GM19193 (cell line): ENCODE measurements around the gene SOWAHA.

Source experiments
- POLR2A ChIP-seq: IDR thresholded peaks from 4 replicates; pipeline ENCODE4 v1.6.1; 2011; ENCODE audit not compliant: insufficient read depth, insufficient read length; ENCODE audit errors: extremely low read depth

The SOWAHA gene

GRCh38 chr5:132774406-132774805 lies 38.7 kb upstream of the SOWAHA start:
- no peak for TF ChIP-seq POLR2A

- TF ChIP-seq POLR2A, result no peak
These were observed 38.2 kb upstream of the SOWAHA start for GRCh38 chr5:132774896-132775295.

GRCh38 chr5:132775476-132775961 lies 37.6 kb upstream of the SOWAHA start:
- no peak for TF ChIP-seq POLR2A

GRCh38 chr5:132776131-132776937 lies 36.8 kb upstream of the SOWAHA start:
- TF ChIP-seq POLR2A, result no peak

- no peak for TF ChIP-seq POLR2A
These were observed 36.2 kb upstream of the SOWAHA start for GRCh38 chr5:132776938-132777208.

GRCh38 chr5:132777209-132778069 lies 35.7 kb upstream of the SOWAHA start, which contains the start of gene SEPTIN8:
SEPTIN8 (minus strand) TSS chr5:132777239; CDS start chr5:132777137, 102 bp downstream.
- peak; percentile 60 for TF ChIP-seq POLR2A

- TF ChIP-seq POLR2A, result no peak
These were observed 35.0 kb upstream of the SOWAHA start for GRCh38 chr5:132778129-132778528.

GRCh38 chr5:132778856-132779255 lies 34.2 kb upstream of the SOWAHA start:
- no peak for TF ChIP-seq POLR2A

- no peak for TF ChIP-seq POLR2A
These were observed 33.1 kb upstream of the SOWAHA start for GRCh38 chr5:132779961-132780360.

GRCh38 chr5:132780577-132780976 lies 32.5 kb upstream of the SOWAHA start:
- no peak for TF ChIP-seq POLR2A

GRCh38 chr5:132781029-132781428 lies 32.1 kb upstream of the SOWAHA start:
- no peak for TF ChIP-seq POLR2A

GRCh38 chr5:132782101-132782500 lies 31.0 kb upstream of the SOWAHA start:
- TF ChIP-seq POLR2A, result no peak

- no peak for TF ChIP-seq POLR2A
These were observed 27.7 kb upstream of the SOWAHA start for GRCh38 chr5:132785365-132785764.

GRCh38 chr5:132785864-132786263 lies 27.2 kb upstream of the SOWAHA start:
- no peak for TF ChIP-seq POLR2A

- no peak for TF ChIP-seq POLR2A
These were observed 26.0 kb upstream of the SOWAHA start for GRCh38 chr5:132787076-132787475.

- TF ChIP-seq POLR2A, result no peak
These were observed 24.6 kb upstream of the SOWAHA start for GRCh38 chr5:132788508-132788907.
